ENCODE data around the gene SYNM.

- TF ChIP-seq EZH2 (IDR thresholded peaks at IDR 0.05; ENCODE audit: borderline replicate concordance, low read depth, low read length, poor library complexity, severe bottlenecking) = no peak
- TF ChIP-seq CTCF (conservative IDR thresholded peaks at IDR 0.05; ENCODE audit: low read depth, low read length) = no peak
Measured at GRCh38 chr15:99172989-99173388, 68.1 kb downstream of the SYNM start.

Measured in A673 (cell line).